Peyer's patch (tissue), 4 donors: ENCODE data around the gene ZFR2.

Experiments used
- POLR2A ChIP-seq, 2 donors: fragments of 450-650 bp; IDR thresholded peaks; one replicate each; pipeline ENCODE4 v1.5.1; 2017; ENCODE audit warnings: antibody characterized with exemption in 2 of 2, mild to moderate bottlenecking in 2 of 2, moderate library complexity in 2 of 2
- TF ChIP-seq, protein P1 (sequence below), 6 experiments: fragments of 450-650 bp in 4 of 6; fragments of 200-600 bp in 2 of 6; sonication (generic) in 1 of 6; IDR thresholded peaks; one replicate each; pipeline ENCODE4 v1.5.1; 2017 to 2019; ENCODE audit warnings: antibody characterized with exemption in 6 of 6, mild to moderate bottlenecking in 3 of 6, moderate library complexity in 1 of 6

DNA sequence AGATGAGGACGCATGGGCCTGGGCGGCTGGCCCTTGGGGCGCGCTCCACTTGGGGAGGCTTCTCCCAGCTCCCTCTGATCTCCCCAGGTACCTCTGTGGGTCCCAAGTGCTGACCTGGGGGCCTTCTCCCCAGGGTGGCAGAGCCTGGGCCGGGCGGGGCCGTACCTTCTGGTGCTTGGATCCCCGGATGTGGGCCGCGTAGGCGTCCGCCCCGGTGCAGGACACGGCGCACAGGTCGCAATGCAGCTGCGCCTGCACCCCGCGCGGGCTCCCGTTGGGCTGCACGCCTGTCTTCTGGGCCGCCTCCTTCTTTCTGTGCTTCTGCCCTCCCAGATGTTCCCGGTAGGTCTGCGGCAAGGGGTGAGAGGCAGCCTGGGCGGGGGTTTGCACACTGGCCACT, 41.5 kb downstream of the ZFR2 start:
- TF ChIP-seq, protein P1, sequence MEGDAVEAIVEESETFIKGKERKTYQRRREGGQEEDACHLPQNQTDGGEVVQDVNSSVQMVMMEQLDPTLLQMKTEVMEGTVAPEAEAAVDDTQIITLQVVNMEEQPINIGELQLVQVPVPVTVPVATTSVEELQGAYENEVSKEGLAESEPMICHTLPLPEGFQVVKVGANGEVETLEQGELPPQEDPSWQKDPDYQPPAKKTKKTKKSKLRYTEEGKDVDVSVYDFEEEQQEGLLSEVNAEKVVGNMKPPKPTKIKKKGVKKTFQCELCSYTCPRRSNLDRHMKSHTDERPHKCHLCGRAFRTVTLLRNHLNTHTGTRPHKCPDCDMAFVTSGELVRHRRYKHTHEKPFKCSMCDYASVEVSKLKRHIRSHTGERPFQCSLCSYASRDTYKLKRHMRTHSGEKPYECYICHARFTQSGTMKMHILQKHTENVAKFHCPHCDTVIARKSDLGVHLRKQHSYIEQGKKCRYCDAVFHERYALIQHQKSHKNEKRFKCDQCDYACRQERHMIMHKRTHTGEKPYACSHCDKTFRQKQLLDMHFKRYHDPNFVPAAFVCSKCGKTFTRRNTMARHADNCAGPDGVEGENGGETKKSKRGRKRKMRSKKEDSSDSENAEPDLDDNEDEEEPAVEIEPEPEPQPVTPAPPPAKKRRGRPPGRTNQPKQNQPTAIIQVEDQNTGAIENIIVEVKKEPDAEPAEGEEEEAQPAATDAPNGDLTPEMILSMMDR (IDR thresholded peaks at IDR 0.05): no peak
- no peak for TF ChIP-seq POLR2A (IDR thresholded peaks at IDR 0.05)
